Ammon's horn (tissue), 1 donor: ENCODE results near the gene C1QL3.

Experiments
- DNase-seq: peaks from one replicate; pipeline ENCODE4 v3.0.0-alpha.2; 2016; ENCODE audit warnings: low spot score

The C1QL3 gene

GRCh38 chr10:16521311-16522016 is at the start of gene C1QL3:
Gene C1QL3 (minus strand): TSS chr10:16521879. CDS start chr10:16521065, 814 bp downstream.
- peak; percentile 77 for DNase-seq

- no peak for DNase-seq
These were observed 49.1 kb upstream of the C1QL3 start for GRCh38 chr10:16570731-16571130.

DNA sequence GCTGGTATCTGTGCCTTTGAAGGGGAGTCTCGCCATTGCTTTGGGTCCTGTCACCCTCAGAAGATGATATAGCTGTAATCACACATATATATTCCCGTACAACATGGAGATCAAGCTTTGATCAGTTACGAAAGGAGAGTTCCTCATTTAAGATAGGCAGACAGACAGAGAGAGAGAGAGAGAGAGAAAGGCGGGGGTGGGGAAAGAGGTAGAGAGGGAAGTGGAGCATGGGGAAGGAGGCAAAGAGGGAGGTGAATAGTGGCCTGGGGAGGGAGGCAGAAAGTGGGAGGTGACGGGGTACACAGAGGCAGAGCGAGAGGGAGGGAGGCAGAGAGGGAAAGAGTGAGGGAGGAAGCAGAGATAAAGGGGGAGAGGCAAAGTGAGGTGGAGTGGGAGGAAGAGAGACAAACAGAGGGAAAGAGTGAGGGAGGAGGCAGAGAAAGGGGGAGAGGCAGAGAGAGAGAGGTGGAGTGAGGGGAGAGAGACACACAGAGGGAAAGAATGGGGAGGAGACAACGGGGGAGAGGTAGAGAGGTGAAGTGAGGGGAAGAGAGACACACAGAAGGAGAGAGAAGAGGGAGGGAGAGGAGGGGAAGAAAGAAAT is 44.6 kb upstream of the C1QL3 start:
- no peak for DNase-seq

- DNase-seq: no peak
These were observed 43.9 kb upstream of the C1QL3 start for GRCh38 chr10:16565604-16566003.

DNA sequence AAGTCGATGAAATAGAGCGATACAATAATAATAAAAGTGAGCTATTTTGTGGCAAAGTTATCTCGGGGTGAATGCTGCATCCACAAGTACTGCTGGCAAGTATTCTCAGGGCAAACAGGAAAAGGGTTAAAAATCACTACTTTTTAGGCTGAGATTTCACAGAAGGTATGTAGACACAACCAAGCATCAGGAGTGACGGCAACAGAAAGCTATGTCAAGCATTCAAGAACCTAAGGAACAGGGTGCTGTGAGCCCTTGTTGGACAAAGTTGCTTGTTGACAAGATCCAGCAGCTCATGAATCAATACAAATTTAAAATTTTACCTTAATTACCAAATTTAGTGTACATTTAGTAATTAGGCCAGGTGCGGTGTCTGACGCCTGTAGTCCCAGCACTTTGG is 41.2 kb upstream of the C1QL3 start:
- no peak for DNase-seq

DNA sequence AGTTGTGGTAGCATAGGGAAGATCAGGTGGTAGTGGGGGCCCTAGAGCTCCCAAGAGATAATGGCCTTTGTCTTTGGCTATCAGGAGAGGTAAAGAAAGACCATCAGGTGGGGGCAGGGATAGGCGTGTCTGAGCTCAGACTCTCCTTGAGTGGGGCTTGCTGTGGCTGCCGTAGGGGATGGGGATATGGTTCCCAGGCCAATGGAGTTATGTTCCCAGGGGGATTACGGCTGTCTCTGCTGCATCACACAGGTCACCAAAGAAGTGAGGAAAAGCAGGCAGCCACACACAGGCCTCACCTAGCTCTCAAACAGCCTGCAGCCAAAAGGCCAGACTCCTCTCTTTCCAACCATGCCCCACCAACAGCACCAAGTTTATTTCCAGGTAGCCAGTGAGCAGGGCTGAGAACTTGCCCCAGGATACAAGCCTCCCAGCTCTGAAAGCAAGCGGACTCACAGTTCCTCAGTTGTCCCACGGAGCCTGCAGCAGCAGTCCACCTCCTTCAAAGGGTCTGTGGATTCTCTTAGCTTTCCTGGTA is 37.6 kb upstream of the C1QL3 start:
- no peak for DNase-seq

DNA sequence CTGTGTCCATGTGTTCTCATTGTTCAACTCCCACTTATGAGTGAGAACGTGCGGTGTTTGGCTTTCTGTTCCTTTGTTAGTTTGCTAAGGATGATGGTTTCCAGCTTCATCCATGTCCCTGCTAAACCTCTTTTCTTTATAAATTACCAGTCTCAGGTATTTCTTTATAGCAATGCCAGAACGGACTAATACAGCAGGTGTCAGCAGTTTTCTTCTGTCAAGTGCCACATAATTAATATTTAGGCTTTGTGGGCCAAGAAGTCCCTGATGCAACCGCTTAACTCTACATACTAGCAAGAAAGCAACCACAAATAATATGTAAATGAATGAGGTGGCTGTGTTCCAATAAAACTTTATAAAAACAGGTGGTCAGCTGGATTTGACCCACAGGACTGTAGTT is 26.3 kb upstream of the C1QL3 start:
- no peak for DNase-seq

GRCh38 chr10:16545116-16545736 is 23.5 kb upstream of the C1QL3 start:
- DNase-seq: peak; percentile 47

GRCh38 chr10:16544591-16544990 is 22.9 kb upstream of the C1QL3 start:
- DNase-seq: no peak

GRCh38 chr10:16544099-16544498 is 22.4 kb upstream of the C1QL3 start:
- no peak for DNase-seq

GRCh38 chr10:16536155-16536554 is 14.5 kb upstream of the C1QL3 start:
- no peak for DNase-seq

DNA sequence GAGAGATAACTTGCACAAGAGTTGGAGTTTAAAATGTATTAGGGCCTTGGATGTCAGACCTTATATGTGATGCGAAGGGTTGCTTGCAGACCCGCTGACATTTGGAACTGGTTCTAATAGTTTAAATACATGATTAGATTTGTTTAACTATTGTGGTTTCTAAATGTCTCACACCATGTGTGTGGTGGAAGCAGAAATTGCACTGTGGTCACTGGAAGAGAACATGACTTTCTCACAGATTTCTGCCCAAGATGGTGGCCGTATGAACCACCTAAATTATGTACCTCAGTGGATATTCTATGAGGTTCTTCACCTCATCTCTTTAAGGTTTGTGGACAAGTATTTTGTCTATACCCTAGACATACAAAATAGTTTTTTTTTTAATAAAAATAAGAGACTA is 8.2 kb upstream of the C1QL3 start:
- DNase-seq: no peak

- no peak for DNase-seq
These were observed 5.8 kb upstream of the C1QL3 start for GRCh38 chr10:16527452-16527851.

- DNase-seq: no peak
These were observed 779 bp downstream of the C1QL3 start for GRCh38 chr10:16520900-16521299.

DNA sequence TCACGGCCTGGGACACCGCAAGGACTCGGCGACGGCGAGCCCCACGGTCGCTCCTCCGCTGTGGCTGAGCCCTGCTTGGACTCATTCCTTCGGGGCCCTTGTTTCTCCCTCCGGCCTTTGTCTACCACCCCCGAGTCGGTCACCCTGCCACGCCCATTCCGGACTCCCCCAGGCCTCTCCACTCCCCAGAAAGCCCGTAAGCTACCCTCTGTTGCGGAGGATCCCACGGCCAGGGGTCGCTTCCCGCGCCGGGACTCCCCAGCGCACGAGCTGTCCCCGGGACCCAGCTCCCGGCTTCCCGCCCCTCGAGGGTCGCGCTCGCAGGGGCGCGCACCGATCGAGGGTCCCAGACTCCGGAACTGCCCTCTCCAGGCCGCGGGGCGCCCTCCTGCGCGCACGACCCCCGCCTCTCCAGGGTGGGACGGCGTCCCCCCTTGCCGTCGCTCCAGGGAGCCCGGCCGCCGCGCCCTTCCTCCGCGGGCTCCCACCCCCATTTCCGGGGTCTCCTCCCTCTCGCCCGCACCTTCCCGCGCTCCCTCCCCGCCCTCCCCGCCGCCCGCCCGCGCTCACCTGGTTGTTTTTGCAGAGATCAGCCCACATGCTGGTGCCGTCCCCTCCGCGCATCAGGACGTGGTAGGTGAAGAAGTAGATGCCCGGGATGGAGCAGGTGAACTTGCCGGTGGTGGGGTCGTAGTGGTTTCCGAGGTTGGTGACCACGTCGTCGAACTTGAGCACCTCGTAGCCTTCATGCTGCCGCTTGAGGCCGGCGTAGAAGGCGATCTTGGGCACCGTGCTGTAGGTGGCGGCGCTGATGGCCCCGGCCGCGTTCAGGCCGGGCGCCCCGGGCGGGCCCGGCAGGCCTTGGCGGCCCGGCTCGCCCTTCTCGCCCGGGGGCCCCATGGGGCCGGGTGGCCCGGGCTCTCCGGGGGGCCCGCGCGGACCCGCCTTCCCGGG is 1.5 kb downstream of the C1QL3 start:
- DNase-seq: no peak

- no peak for DNase-seq
These were observed 2.3 kb downstream of the C1QL3 start for GRCh38 chr10:16519250-16519907.

DNA sequence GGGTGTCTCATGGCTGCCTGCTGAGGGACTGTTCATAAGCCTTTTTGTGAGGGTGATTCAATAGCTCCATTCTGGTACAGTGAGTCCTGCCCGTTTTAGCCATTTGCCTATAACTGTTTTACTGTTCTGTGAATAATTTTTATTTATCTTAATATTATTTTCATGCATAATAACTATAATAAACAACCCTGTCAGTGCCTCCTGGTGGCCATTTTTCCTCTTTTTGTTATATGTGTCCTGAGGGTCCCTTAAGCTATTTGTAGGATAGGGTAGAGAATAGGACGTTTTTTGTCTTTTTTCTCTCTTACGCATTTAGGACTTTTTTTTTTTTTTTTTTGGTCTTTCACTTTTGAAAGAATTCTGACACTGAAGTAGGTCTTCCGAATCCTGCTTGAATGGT is 2.9 kb downstream of the C1QL3 start:
- DNase-seq: no peak

GRCh38 chr10:16510843-16511242 is 10.8 kb downstream of the C1QL3 start:
- no peak for DNase-seq

DNA sequence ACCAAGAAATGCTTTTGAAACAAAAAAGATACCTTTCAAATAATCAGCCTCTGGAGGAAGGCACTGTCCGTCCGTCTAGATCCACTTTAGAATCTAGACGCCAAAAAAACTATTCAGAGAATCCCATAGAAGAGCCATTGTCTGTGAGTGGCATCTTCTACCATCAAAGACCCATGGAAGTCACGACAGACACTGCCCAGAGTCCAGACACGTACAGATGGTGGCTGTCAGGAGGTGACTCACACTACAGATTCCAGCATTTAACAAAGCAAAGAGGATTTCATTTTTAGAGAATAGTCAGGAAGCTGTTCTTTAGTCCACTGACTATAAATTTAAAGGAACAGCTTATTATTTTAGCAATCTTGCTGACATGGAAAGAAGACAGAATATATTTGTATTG is 11.7 kb downstream of the C1QL3 start:
- DNase-seq: no peak

DNA sequence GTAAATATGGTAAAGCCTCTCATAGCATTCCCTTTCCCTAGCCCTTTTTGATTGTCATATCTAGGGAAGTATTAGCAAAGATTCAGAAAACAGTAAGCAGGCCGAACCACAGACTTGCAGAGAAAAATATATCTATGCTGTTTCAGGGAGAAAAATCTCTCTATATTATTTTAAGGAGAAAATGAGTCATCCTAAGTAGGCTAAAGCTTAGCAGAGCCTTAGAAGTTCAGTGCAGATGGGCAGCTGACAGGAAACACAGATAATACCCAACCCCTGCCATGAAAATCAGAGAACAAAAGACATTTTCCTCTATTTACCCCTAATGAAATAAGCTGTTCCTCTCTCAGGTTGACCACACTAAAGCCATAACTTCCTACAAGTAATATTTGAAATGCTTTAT is 16.5 kb downstream of the C1QL3 start:
- DNase-seq: no peak

GRCh38 chr10:16497911-16498310 is 23.8 kb downstream of the C1QL3 start:
- DNase-seq: no peak
